K562 (cell line): ENCODE measurements around the gene USP22.

ENCODE experiments used
- ADNP ChIP-seq: fragments of 200-800 bp; sonication (Bioruptor generic); IDR thresholded peaks from 2 replicates; pipeline ENCODE4 v1.6.1; 2016; ENCODE audit warnings: missing genetic modification characterization, missing compliant biosample characterization
- BMI1 ChIP-seq: fragments of 150-350 bp; IDR thresholded peaks from 2 replicates; pipeline ENCODE4 v1.6.1; 2014; ENCODE audit warnings: low read length
- BRCA1 ChIP-seq, 2 experiments: fragments of 450-650 bp in 1 of 2; sonication (generic) in 1 of 2; formaldehyde crosslinking in 1 of 2; IDR thresholded peaks; 2 replicates each; pipeline versions ENCODE4 v1.5.0 to v1.6.1; 2017 to 2020; ENCODE audit warnings: mild to moderate bottlenecking in 1 of 2, missing genetic modification reagents in 1 of 2
- EZH2 ChIP-seq: IDR thresholded peaks from 2 replicates; pipeline ENCODE4 v1.6.1; 2012; ENCODE audit warnings: low read depth, mild to moderate bottlenecking, inconsistent platforms, low read length, borderline replicate concordance
- JUND ChIP-seq, 2 experiments: IDR thresholded peaks; 2 replicates in 1 of 2; 3 replicates in 1 of 2; pipeline ENCODE4 v1.6.1; 2011; ENCODE audit warnings: borderline replicate concordance in 2 of 2, low read depth in 2 of 2, low read length in 2 of 2, improper control_type of control experiment in 1 of 2, missing biosample characterization in 1 of 2, missing genetic modification characterization in 1 of 2, missing genetic modification reagents in 1 of 2
- MEF2A ChIP-seq: IDR thresholded peaks from 2 replicates; pipeline ENCODE4 v1.6.1; 2011; ENCODE audit warnings: low read depth, mild to moderate bottlenecking, low read length, moderate library complexity; ENCODE audit not compliant: control insufficient read depth
- NRF1 ChIP-seq, 2 experiments: fragments of 450-650 bp; IDR thresholded peaks in 1 of 2; conservative IDR thresholded peaks in 1 of 2; 2 replicates each; pipeline ENCODE4 v1.6.1; 2014; ENCODE audit warnings: mild to moderate bottlenecking in 2 of 2
- POLR2A ChIP-seq: fragments of 450-650 bp; conservative IDR thresholded peaks from 2 replicates; pipeline ENCODE4 v1.6.1; 2016
- SAP30 ChIP-seq: fragments of 200-600 bp; sonication (generic); IDR thresholded peaks from 2 replicates; pipeline ENCODE4 v1.6.1; 2012; ENCODE audit warnings: borderline replicate concordance, low read depth, mild to moderate bottlenecking, moderate library complexity, low read length, control low read depth, inconsistent platforms; ENCODE audit not compliant: insufficient read depth, poor library complexity, severe bottlenecking
- ZNF609 ChIP-seq: sonication (generic); formaldehyde crosslinking; IDR thresholded peaks from 2 replicates; pipeline ENCODE4 v1.8.1; 2023; ENCODE audit warnings: missing genetic modification reagents, mild to moderate bottlenecking, borderline replicate concordance
- TF ChIP-seq, protein P1 (sequence below), 3 experiments: IDR thresholded peaks in 2 of 3; conservative IDR thresholded peaks in 1 of 3; 2 replicates each; pipeline ENCODE4 v1.5.1; 2011 to 2012; ENCODE audit warnings: low read length in 3 of 3, mild to moderate bottlenecking in 3 of 3, control low read depth in 2 of 3, improper control_type of control experiment in 1 of 3, inconsistent platforms in 1 of 3, low read depth in 1 of 3, mixed read lengths in 1 of 3, moderate library complexity in 1 of 3; ENCODE audit not compliant: insufficient read depth in 2 of 3

- TF ChIP-seq BRCA1 (IDR thresholded peaks at IDR 0.05) (no peak), BRCA1 (CRISPR knock-in tag; IDR thresholded peaks at IDR 0.05) (no peak), ADNP (tag) (no peak), ZNF609 (CRISPR knock-in tag) (no peak), NRF1 (conservative IDR thresholded peaks at IDR 0.05 in 1 of 2, IDR thresholded peaks at IDR 0.05 in 1 of 2) (no peak), BMI1 (no peak), POLR2A (no peak), EZH2 (no peak), MEF2A (no peak), SAP30 (no peak), JUND (IDR thresholded peaks at IDR 0.05; ENCODE audit: borderline replicate concordance, low read depth, low read length) (no peak), JUND (tag; IDR thresholded peaks at IDR 0.05; ENCODE audit: borderline replicate concordance, low read depth, low read length) (no peak)
- TF ChIP-seq, protein P1, sequence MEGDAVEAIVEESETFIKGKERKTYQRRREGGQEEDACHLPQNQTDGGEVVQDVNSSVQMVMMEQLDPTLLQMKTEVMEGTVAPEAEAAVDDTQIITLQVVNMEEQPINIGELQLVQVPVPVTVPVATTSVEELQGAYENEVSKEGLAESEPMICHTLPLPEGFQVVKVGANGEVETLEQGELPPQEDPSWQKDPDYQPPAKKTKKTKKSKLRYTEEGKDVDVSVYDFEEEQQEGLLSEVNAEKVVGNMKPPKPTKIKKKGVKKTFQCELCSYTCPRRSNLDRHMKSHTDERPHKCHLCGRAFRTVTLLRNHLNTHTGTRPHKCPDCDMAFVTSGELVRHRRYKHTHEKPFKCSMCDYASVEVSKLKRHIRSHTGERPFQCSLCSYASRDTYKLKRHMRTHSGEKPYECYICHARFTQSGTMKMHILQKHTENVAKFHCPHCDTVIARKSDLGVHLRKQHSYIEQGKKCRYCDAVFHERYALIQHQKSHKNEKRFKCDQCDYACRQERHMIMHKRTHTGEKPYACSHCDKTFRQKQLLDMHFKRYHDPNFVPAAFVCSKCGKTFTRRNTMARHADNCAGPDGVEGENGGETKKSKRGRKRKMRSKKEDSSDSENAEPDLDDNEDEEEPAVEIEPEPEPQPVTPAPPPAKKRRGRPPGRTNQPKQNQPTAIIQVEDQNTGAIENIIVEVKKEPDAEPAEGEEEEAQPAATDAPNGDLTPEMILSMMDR (IDR thresholded peaks at IDR 0.05 in 2 of 3, conservative IDR thresholded peaks at IDR 0.05 in 1 of 3; ENCODE audit: insufficient read depth in 2 of 3, low read depth in 1 of 3, low read length in 3 of 3), result no peak
Observed at GRCh38 chr17:21059761-21060160, 16.9 kb upstream of the USP22 start.
